Neural cell (in vitro differentiated cells): ENCODE results near the gene YPEL1. TPM values are rescaled to one million over a fixed set of nuclear protein-coding genes. Genes with fewer than 3 reads are reported as not detected.

ENCODE experiments used
- H2AFZ ChIP-seq: fragments of 200-600, 300-800 bp; sonication (generic), shearing (Covaris generic); 2 replicates; pipeline ENCODE4 v1.6.0; 2014; ENCODE audit warnings: low read depth, mild to moderate bottlenecking, antibody characterized with exemption, low read length, moderate library complexity
- H3F3A ChIP-seq: fragments of 200-600 bp; shearing (Covaris generic); 2 replicates; pipeline ENCODE4 v1.6.1; 2016; ENCODE audit warnings: mild to moderate bottlenecking, moderate library complexity, mixed read lengths, antibody characterized with exemption, low read length; ENCODE audit not compliant: insufficient read depth, poor library complexity, severe bottlenecking
- H3K27ac ChIP-seq: fragments of 200-600, 300-800 bp; sonication (generic), shearing (Covaris generic); 2 replicates; pipeline ENCODE4 v1.5.1; 2014; ENCODE audit warnings: mild to moderate bottlenecking, low read length, moderate library complexity
- H3K27me3 ChIP-seq: fragments of 300-800, 200-600 bp; sonication (generic), shearing (Covaris generic); 2 replicates; pipeline ENCODE4 v1.6.0; 2014; ENCODE audit warnings: mild to moderate bottlenecking, low read depth, low read length, moderate library complexity; ENCODE audit not compliant: insufficient read depth
- H3K36me3 ChIP-seq: fragments of 300-800, 200-600 bp; sonication (generic), shearing (Covaris generic); 2 replicates; pipeline ENCODE4 v1.5.1; 2014; ENCODE audit warnings: mild to moderate bottlenecking, antibody characterized with exemption, low read length, moderate library complexity; ENCODE audit not compliant: insufficient read depth
- H3K4me2 ChIP-seq: fragments of 300-800, 200-600 bp; sonication (generic), shearing (Covaris generic); 2 replicates; pipeline ENCODE4 v1.6.0; 2014; ENCODE audit warnings: mild to moderate bottlenecking, low read length
- H3K4me3 ChIP-seq: fragments of 300-800, 200-600 bp; sonication (generic), shearing (Covaris generic); 2 replicates; pipeline ENCODE4 v1.5.1; 2014; ENCODE audit warnings: mild to moderate bottlenecking, low read length, moderate library complexity
- H3K79me2 ChIP-seq: fragments of 200-600 bp; shearing (Covaris generic); replicated peaks from 2 replicates; pipeline ENCODE4 v1.6.0; 2014; ENCODE audit warnings: mild to moderate bottlenecking, low read length, moderate library complexity; ENCODE audit not compliant: insufficient read depth
- H3K9ac ChIP-seq: fragments of 300-800, 200-600 bp; sonication (generic), shearing (Covaris generic); 2 replicates; pipeline ENCODE4 v1.6.1; 2016; ENCODE audit warnings: mild to moderate bottlenecking, low read length, mixed read lengths
- H3K9me2 ChIP-seq: fragments of 200-600 bp; shearing (Covaris generic); 2 replicates; pipeline ENCODE4 v1.6.1; 2016; ENCODE audit warnings: mild to moderate bottlenecking, low read length, mixed read lengths; ENCODE audit not compliant: insufficient read depth
- H3K9me3 ChIP-seq: fragments of 200-600, 300-800 bp; sonication (generic), shearing (Covaris generic); 2 replicates; pipeline ENCODE4 v1.6.1; 2016; ENCODE audit warnings: mild to moderate bottlenecking, mixed run types, low read length, moderate library complexity, mixed read lengths
- H4K20me1 ChIP-seq: fragments of 200-600 bp; shearing (Covaris generic); 2 replicates; pipeline ENCODE4 v1.6.1; 2016; ENCODE audit warnings: mild to moderate bottlenecking, mixed run types; ENCODE audit not compliant: insufficient read depth
- EP300 ChIP-seq: fragments of 450-650 bp; conservative IDR thresholded peaks from 2 replicates; pipeline ENCODE4 v1.6.1; 2014; ENCODE audit warnings: antibody characterized with exemption, mild to moderate bottlenecking, moderate library complexity; ENCODE audit not compliant: poor library complexity, severe bottlenecking
- EZH2 ChIP-seq: fragments of 200-600, 300-800 bp; shearing (Covaris generic), sonication (generic); IDR thresholded peaks from 2 replicates; pipeline ENCODE4 v1.6.1; 2014; ENCODE audit warnings: antibody characterized with exemption, low read length, borderline replicate concordance, mild to moderate bottlenecking; ENCODE audit not compliant: insufficient read depth, poor library complexity, severe bottlenecking
- MXI1 ChIP-seq: fragments of 450-650 bp; conservative IDR thresholded peaks from 2 replicates; pipeline ENCODE4 v1.6.1; 2014; ENCODE audit warnings: antibody characterized with exemption, mild to moderate bottlenecking; ENCODE audit not compliant: poor library complexity, severe bottlenecking
- POLR2AphosphoS5 ChIP-seq: IDR thresholded peaks from 2 replicates; pipeline ENCODE4 v1.6.1; 2012
- RAD21 ChIP-seq: fragments of 450-650 bp; conservative IDR thresholded peaks from 2 replicates; pipeline ENCODE4 v1.6.1; 2014; ENCODE audit warnings: antibody characterized with exemption, mild to moderate bottlenecking, moderate library complexity
- SMC3 ChIP-seq: fragments of 450-650 bp; conservative IDR thresholded peaks from 2 replicates; pipeline ENCODE4 v1.6.1; 2014; ENCODE audit warnings: antibody characterized with exemption, mild to moderate bottlenecking, moderate library complexity; ENCODE audit not compliant: poor library complexity
- TAF1 ChIP-seq: IDR thresholded peaks from 2 replicates; pipeline ENCODE4 v1.6.1; 2012; ENCODE audit warnings: low read depth
- polyA plus RNA-seq: library from polyadenylated mRNA; depleted of rRNA; stranded (reverse); fragments of >200 nt; gene quantifications from 2 replicates; pipeline ENCODE4 v1.2.3, GENCODE V29; 2014
- TF ChIP-seq, protein P1 (sequence below): fragments of 450-650 bp; IDR thresholded peaks from 2 replicates; pipeline ENCODE4 v1.5.1; 2014; ENCODE audit warnings: antibody characterized with exemption, mild to moderate bottlenecking, moderate library complexity; ENCODE audit not compliant: poor library complexity, severe bottlenecking
- TF ChIP-seq, protein P2 (sequence below): IDR thresholded peaks from 2 replicates; pipeline ENCODE4 v1.6.1; 2012; ENCODE audit warnings: borderline replicate concordance

The YPEL1 gene
- polyA plus RNA-seq, 1 donor from 2014 or later = 38.0 TPM

DNA sequence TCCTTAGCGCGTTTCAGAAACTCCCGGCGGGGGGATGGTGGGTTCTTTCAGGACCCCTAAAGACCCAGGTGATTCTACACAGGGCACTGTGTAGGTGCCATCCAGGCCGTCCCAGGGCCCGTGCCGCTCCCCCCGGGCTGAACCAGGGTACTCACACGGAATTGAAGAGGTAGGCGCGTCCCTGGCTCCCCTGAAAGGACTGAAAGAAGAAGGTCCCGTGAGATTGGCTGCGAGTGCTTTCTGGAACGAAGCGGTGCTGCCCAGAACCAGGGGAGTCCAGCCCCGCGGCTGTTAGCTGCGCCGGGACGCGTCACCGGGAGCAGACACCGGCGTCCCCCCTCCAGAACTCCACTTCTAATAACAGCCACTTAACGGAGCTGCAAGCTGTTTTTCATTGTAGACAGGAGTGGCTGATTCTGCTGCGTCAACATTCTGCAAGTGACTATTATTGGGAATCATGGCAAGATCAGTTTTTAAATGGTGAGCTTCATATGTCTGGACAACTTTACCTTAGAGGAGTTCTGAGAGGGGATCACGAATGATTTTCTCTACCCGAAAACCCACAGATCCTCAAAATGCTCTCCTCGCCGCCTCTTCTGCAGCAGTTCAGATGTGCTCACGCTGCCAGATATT is 31.8 kb downstream of the YPEL1 start:
- Histone ChIP-seq H3K36me3 (peaks cover 2% of the 10 kb centered on the region), H3K9me3 (no peaks in the 10 kb centered on the region), H3K79me2 (no peaks in the 10 kb centered on the region), H4K20me1 (no peaks in the 10 kb centered on the region), H2AFZ (no peak overlapping the region), H3F3A (no peaks in the 10 kb centered on the region), H3K4me3 (no peak overlapping the region), H3K27ac (no peak overlapping the region), H3K4me2 (no peak overlapping the region), H3K27me3 (no peaks in the 10 kb centered on the region), H3K9ac (no peak overlapping the region), H3K9me2 (no peaks in the 10 kb centered on the region)
- TF ChIP-seq, protein P1, sequence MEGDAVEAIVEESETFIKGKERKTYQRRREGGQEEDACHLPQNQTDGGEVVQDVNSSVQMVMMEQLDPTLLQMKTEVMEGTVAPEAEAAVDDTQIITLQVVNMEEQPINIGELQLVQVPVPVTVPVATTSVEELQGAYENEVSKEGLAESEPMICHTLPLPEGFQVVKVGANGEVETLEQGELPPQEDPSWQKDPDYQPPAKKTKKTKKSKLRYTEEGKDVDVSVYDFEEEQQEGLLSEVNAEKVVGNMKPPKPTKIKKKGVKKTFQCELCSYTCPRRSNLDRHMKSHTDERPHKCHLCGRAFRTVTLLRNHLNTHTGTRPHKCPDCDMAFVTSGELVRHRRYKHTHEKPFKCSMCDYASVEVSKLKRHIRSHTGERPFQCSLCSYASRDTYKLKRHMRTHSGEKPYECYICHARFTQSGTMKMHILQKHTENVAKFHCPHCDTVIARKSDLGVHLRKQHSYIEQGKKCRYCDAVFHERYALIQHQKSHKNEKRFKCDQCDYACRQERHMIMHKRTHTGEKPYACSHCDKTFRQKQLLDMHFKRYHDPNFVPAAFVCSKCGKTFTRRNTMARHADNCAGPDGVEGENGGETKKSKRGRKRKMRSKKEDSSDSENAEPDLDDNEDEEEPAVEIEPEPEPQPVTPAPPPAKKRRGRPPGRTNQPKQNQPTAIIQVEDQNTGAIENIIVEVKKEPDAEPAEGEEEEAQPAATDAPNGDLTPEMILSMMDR = no peak
- TF ChIP-seq MXI1 (no peak), SMC3 (no peak), TAF1 (no peak), RAD21 (no peak), EP300 (no peak), EZH2 (no peak), POLR2AphosphoS5 (no peak)
- TF ChIP-seq, protein P2, sequence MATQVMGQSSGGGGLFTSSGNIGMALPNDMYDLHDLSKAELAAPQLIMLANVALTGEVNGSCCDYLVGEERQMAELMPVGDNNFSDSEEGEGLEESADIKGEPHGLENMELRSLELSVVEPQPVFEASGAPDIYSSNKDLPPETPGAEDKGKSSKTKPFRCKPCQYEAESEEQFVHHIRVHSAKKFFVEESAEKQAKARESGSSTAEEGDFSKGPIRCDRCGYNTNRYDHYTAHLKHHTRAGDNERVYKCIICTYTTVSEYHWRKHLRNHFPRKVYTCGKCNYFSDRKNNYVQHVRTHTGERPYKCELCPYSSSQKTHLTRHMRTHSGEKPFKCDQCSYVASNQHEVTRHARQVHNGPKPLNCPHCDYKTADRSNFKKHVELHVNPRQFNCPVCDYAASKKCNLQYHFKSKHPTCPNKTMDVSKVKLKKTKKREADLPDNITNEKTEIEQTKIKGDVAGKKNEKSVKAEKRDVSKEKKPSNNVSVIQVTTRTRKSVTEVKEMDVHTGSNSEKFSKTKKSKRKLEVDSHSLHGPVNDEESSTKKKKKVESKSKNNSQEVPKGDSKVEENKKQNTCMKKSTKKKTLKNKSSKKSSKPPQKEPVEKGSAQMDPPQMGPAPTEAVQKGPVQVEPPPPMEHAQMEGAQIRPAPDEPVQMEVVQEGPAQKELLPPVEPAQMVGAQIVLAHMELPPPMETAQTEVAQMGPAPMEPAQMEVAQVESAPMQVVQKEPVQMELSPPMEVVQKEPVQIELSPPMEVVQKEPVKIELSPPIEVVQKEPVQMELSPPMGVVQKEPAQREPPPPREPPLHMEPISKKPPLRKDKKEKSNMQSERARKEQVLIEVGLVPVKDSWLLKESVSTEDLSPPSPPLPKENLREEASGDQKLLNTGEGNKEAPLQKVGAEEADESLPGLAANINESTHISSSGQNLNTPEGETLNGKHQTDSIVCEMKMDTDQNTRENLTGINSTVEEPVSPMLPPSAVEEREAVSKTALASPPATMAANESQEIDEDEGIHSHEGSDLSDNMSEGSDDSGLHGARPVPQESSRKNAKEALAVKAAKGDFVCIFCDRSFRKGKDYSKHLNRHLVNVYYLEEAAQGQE = no peak

- Histone ChIP-seq H3K4me3 (no peak overlapping the region), H3K27me3 (no peaks in the 10 kb centered on the region), H3K79me2 (no peaks in the 10 kb centered on the region), H4K20me1 (no peaks in the 10 kb centered on the region), H3K4me2 (no peak overlapping the region), H3F3A (no peaks in the 10 kb centered on the region), H3K27ac (no peak overlapping the region), H3K9me2 (no peaks in the 10 kb centered on the region), H3K9me3 (no peaks in the 10 kb centered on the region), H2AFZ (no peak overlapping the region), H3K36me3 (peaks cover 8% of the 10 kb centered on the region), H3K9ac (no peak overlapping the region)
- TF ChIP-seq SMC3 (no peak), RAD21 (no peak), POLR2AphosphoS5 (no peak), EZH2 (no peak), MXI1 (no peak), EP300 (no peak), TAF1 (no peak)
- TF ChIP-seq, protein P2 = no peak
- TF ChIP-seq, protein P1 = no peak
Observed at GRCh38 chr22:21702700-21703683, 32.6 kb downstream of the YPEL1 start.
